Keratinocyte (primary cell): Measurements from ENCODE around the gene FES. TPM values are rescaled to one million over a fixed set of nuclear protein-coding genes. Genes with fewer than 3 reads are reported as not detected.

ENCODE experiments used
- DNase-seq: peaks from one replicate; pipeline ENCODE4 v3.0.0-alpha.2; 2011; ENCODE audit warnings: low read depth, missing footprints, low spot score
- FAIRE-seq: peaks from 2 replicates; lab custom pipeline; 2011; peaks lifted over from hg19 to GRCh38; lab: Jason Lieb, UNC
- H2AFZ ChIP-seq: 2 replicates; pipeline ENCODE4 v1.6.0; 2012; ENCODE audit warnings: low read length, control low read depth, inconsistent platforms; ENCODE audit not compliant: control insufficient read depth
- H3K27ac ChIP-seq: 2 replicates; pipeline ENCODE4 v1.5.1; 2011; ENCODE audit warnings: low read length; ENCODE audit not compliant: control insufficient read depth, insufficient read depth
- H3K27me3 ChIP-seq: 3 replicates; pipeline ENCODE4 v1.6.0; 2011; ENCODE audit warnings: low read length; ENCODE audit not compliant: control insufficient read depth, insufficient read depth; ENCODE audit errors: extremely low read depth
- H3K36me3 ChIP-seq, 2 experiments: 2 replicates in 1 of 2; 3 replicates in 1 of 2; pipeline ENCODE4 v1.5.1; 2011; ENCODE audit warnings: low read length in 2 of 2, mild to moderate bottlenecking in 1 of 2; ENCODE audit not compliant: control insufficient read depth in 2 of 2, insufficient read depth in 2 of 2; ENCODE audit errors: extremely low read depth in 1 of 2
- H3K4me1 ChIP-seq: 3 replicates; pipeline ENCODE4 v1.5.1; 2011; ENCODE audit warnings: low read length; ENCODE audit not compliant: control insufficient read depth, insufficient read depth; ENCODE audit errors: extremely low read depth
- H3K4me2 ChIP-seq: 3 replicates; pipeline ENCODE4 v1.6.0; 2011; ENCODE audit warnings: low read depth, low read length; ENCODE audit not compliant: control insufficient read depth, insufficient read depth; ENCODE audit errors: extremely low read depth
- H3K4me3 ChIP-seq, 3 experiments: fragments of 200-600 bp in 1 of 3; sonication (generic) in 1 of 3; 2 replicates in 2 of 3; 3 replicates in 1 of 3; pipeline ENCODE4 v1.5.1; 2011 to 2016; ENCODE audit warnings: low read length in 3 of 3, mild to moderate bottlenecking in 3 of 3, control low read depth in 2 of 3, inconsistent platforms in 1 of 3, low read depth in 1 of 3, mixed read lengths in 1 of 3, mixed run types in 1 of 3, moderate library complexity in 1 of 3; ENCODE audit not compliant: control insufficient read depth in 2 of 3, insufficient read depth in 2 of 3; ENCODE audit errors: extremely low read depth in 1 of 3
- H3K79me2 ChIP-seq: 2 replicates; pipeline ENCODE4 v1.6.0; 2012; ENCODE audit warnings: low read length; ENCODE audit not compliant: control insufficient read depth, insufficient read depth
- H3K9ac ChIP-seq: 3 replicates; pipeline ENCODE4 v1.6.0; 2011; ENCODE audit warnings: low read length; ENCODE audit not compliant: control insufficient read depth, insufficient read depth; ENCODE audit errors: extremely low read depth
- H3K9me1 ChIP-seq: 3 replicates; pipeline ENCODE4 v1.6.0; 2011; ENCODE audit warnings: low read length; ENCODE audit not compliant: control insufficient read depth, insufficient read depth; ENCODE audit errors: extremely low read depth
- H3K9me3 ChIP-seq: 2 replicates; pipeline ENCODE4 v1.5.1; 2012; ENCODE audit warnings: low read depth, low read length; ENCODE audit not compliant: control insufficient read depth
- H4K20me1 ChIP-seq: 3 replicates; pipeline ENCODE4 v1.6.0; 2011; ENCODE audit warnings: low read length; ENCODE audit not compliant: control insufficient read depth, insufficient read depth; ENCODE audit errors: extremely low read depth
- CTCF ChIP-seq, 3 experiments: IDR thresholded peaks in 1 of 3; conservative IDR thresholded peaks in 1 of 3; optimal IDR thresholded peaks in 1 of 3; 2 replicates in 2 of 3; 3 replicates in 1 of 3; pipeline versions ENCODE3 to v1.5.1; 2011; ENCODE audit warnings: low read length in 3 of 3, mild to moderate bottlenecking in 3 of 3, moderate library complexity in 2 of 3, control low read depth in 1 of 3, inconsistent platforms in 1 of 3; ENCODE audit not compliant: insufficient read depth in 2 of 3; ENCODE audit errors: extremely low read depth in 1 of 3
- EZH2 ChIP-seq: IDR thresholded peaks from one replicate; pipeline ENCODE4 v1.6.1; 2012; ENCODE audit warnings: inconsistent platforms, mild to moderate bottlenecking, low read length, moderate library complexity
- dilution Hi-C: fragments of 300-500 bp; cut with MboI; formaldehyde crosslinking; loops from one replicate; pipeline ENCODE4 v1.7.0; 2020; ENCODE audit warnings: low sequenced_read_pairs; ENCODE audit not compliant: extremely low pct_ligation_motif_present
- polyA plus RNA-seq, 5 experiments: library from polyadenylated mRNA; depleted of rRNA in 3 of 5; stranded (reverse) in 3 of 5; stranded (forward) in 1 of 5; unstranded in 1 of 5; fragments of >200 nt; gene quantifications; 1 replicate in 1 of 5; 2 replicates in 3 of 5; 3 replicates in 1 of 5; pipeline versions ENCODE4 v1.2.1 to v1.2.3, GENCODE V29; 2011 to 2012; ENCODE audit warnings: missing spikeins in 2 of 5, low read depth in 1 of 5, low replicate concordance in 1 of 5

FES gene
- polyA plus RNA-seq, 1 donor (not counting 4 experiments of a cell fraction or from before 2014, with no cell fraction given): 0.34 TPM

GRCh38 chr15:90934949-90935751 lies 50.8 kb downstream of the FES start, which contains the start of gene UNC45A:
TSS of gene UNC45A (plus strand) at chr15:90935285. CDS start at chr15:90935325, 40 bp downstream.
- Histone ChIP-seq H2AFZ (peak within 1 kb of the TSS; percentile 85), H3K27ac (peak within 1 kb of the TSS; percentile 75), H3K9ac (peak within 1 kb of the TSS; percentile 88), H3K4me1 (peaks cover 34% of the 10 kb centered on the region), H3K4me2 (peak within 1 kb of the TSS; percentile 98), H3K36me3 (peaks cover 16 to 18% of the 10 kb centered on the region in 2 experiments), H3K79me2 (peaks cover 21% of the 10 kb centered on the region), H4K20me1 (no peaks in the 10 kb centered on the region), H3K4me3 (peak within 1 kb of the TSS; percentile 75 to 94 (median 91)), H3K9me1 (no peaks in the 10 kb centered on the region), H3K9me3 (no peaks in the 10 kb centered on the region), H3K27me3 (no peaks in the 10 kb centered on the region)
- FAIRE-seq (no peak), DNase-seq (peak; percentile 75)
- TF ChIP-seq EZH2 (no peak), CTCF (optimal IDR thresholded peaks at IDR 0.05 in 1 of 3, IDR thresholded peaks at IDR 0.05 in 1 of 3, conservative IDR thresholded peaks at IDR 0.05 in 1 of 3; ENCODE audit: extremely low read depth in 1 of 3, insufficient read depth in 2 of 3, low read length in 3 of 3) (no peak)
- dilution Hi-C loops: no loop called here

GRCh38 chr15:90936823-90937222 lies 52.5 kb downstream of the FES start:
- Histone ChIP-seq H3K9ac (no peak overlapping the region), H3K36me3 (peaks cover 22 to 26% of the 10 kb centered on the region in 2 experiments), H3K4me3 (no peak overlapping the region), H3K27ac (no peak overlapping the region), H3K27me3 (no peaks in the 10 kb centered on the region), H3K9me3 (no peaks in the 10 kb centered on the region), H4K20me1 (no peaks in the 10 kb centered on the region), H3K9me1 (no peaks in the 10 kb centered on the region), H3K4me1 (peaks cover 22% of the 10 kb centered on the region), H3K4me2 (no peak overlapping the region), H2AFZ (no peak overlapping the region), H3K79me2 (peaks cover 21% of the 10 kb centered on the region)
- TF ChIP-seq CTCF (optimal IDR thresholded peaks at IDR 0.05 in 1 of 3, IDR thresholded peaks at IDR 0.05 in 1 of 3, conservative IDR thresholded peaks at IDR 0.05 in 1 of 3; ENCODE audit: extremely low read depth in 1 of 3, insufficient read depth in 2 of 3, low read length in 3 of 3) (no peak), EZH2 (no peak)
- DNase-seq: no peak
- no peak for FAIRE-seq
- dilution Hi-C loops: no loop called here
